Measurements from ENCODE around the gene MAGED1.
"Not testable (repeated sequence)": the region's sequence is repeated elsewhere in the genome, so short reads cannot be mapped to it uniquely, and the experiment has no call there.

MAGED1 gene

GRCh38 chrX:51896626-51897025, 3.2 kb downstream of the MAGED1 start:
- no peak for DNase-seq

GRCh38 chrX:51899741-51900140, 6.3 kb downstream of the MAGED1 start:
- no peak for DNase-seq

GRCh38 chrX:51902510-51903050, 9.2 kb downstream of the MAGED1 start:
- no peak for DNase-seq

DNA sequence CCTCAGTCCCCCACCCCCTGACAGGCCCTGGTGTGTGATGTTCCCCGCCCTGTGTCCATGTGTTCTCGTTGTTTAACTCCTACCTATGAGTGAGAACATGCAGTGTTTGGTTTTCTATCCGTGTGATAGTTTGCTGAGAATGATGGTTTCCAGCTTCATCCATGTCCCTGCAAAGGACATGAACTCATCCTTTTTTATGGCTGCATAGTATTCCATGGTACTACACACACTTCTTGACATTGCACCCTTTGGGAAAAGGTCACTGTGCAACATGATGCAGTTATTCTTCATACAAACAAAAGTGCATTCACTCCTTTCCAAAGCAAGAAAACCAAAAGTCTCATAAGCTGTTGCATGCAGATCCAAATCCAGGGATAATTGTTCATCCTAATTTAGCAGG, 11.7 kb downstream of the MAGED1 start:
- not testable (repeated sequence) for DNase-seq

DNA sequence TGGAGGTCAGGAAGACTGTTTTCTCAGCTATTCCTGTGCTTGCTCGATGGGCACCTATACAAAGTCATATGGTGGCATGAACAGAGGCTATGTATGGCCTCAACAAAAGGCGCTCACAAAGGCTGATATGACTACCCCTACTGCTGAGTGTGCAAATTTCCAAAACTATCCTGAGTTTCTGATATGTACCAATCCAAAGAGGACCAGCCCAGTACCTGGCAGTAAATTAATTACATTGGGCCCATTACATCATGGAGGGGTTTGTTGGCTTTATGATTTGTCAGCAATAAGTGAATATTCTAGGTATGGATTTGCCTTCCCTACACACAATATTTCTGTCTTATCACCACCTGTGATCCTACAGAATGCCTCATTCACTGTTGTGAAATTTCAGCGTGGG, 12.3 kb downstream of the MAGED1 start:
- DNase-seq = no peak

DNA sequence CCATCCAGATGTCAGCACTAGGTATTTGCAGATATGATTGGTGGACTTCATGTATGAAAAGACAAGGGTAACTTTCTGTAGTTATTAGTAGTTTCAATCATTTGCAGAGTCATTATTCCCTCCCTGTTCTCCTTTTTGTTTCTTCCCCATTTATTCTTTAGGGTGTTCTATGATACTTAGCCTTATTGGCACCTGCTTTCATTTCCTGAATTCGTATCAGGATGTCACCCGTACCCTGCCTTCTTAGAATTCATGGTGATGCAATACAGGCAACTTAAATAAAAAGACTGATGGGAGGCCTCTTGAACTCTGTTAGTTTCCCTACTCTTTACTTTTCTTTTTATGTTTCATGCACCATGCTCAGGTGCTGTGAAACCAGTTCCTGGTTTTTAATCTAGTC, 24.2 kb downstream of the MAGED1 start:
- DNase-seq = no peak

DNA sequence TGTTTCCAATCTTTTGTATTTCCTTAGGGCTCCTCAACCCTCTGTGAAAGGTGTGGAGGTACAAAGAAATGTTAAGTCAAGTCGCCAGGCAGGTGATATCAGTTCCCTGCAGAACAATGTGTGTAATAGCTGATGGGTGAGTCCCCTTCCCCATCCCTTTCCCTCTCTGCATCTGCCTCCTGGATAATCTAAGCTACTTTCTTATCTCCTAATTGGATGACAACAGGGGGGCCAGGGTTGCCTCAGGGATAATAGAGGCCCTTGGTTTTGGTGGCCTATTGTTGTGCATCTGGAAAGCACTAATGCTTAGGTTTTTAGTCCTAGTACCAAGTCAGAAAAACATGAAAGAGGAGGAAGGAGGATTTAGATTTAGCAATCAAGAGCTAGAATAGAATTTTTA, 29.1 kb downstream of the MAGED1 start:
- no peak for DNase-seq

- DNase-seq = no peak
These were observed 38.2 kb downstream of the MAGED1 start for GRCh38 chrX:51931566-51932150.
